Dedifferentiated amniotic fluid mesenchymal stem cell (primary cell): ENCODE measurements around the gene FUCA1.
A peak's percentile ranks its signal among the peaks of the same experiment; 100 is the strongest.
"Not testable (repeated sequence)": the region's sequence is repeated elsewhere in the genome, so short reads cannot be mapped to it uniquely, and the experiment has no call there.

Experiments used
- DNase-seq: peaks from one replicate; pipeline ENCODE4 v3.0.0-alpha.2; 2016; ENCODE audit errors: extremely low spot score

Gene FUCA1

DNA sequence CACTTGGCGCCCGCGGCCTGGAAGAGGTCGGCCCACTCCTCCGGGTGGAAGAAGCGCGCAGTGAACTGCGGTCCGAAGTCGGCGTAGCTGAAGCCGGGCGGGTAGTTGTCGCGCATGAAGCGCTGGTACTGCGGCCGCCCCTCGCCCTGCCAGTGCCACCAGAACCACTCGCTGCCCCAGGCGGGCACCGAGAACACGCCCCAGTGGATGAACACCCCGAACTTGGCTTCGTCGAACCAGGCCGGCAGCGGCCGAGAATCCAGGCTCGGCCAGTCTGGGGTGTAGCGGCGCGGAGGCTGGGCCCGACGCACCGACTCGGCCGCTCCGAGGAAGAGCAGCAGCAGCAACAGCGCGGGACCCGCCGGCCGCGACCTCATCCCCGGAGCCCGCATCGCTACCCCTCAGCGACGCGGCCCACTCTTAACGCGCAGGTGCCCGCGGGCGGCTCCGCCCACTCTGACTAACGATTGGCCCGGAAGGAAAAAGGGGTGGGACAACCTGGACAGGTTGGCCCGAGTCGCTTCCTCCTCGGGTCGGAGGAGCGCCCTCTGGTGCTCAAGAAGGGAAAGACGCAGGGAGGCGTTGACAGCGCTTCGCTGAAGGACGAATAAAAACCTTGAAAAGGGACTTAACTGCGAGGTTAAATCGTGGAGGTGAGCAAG, at the start of gene FUCA1:
FUCA1 (minus strand) TSS at position 396 of the 662 bp plus-strand sequence; CDS start at position 392, 4 bp downstream.
- peak; percentile 84 for DNase-seq

DNA sequence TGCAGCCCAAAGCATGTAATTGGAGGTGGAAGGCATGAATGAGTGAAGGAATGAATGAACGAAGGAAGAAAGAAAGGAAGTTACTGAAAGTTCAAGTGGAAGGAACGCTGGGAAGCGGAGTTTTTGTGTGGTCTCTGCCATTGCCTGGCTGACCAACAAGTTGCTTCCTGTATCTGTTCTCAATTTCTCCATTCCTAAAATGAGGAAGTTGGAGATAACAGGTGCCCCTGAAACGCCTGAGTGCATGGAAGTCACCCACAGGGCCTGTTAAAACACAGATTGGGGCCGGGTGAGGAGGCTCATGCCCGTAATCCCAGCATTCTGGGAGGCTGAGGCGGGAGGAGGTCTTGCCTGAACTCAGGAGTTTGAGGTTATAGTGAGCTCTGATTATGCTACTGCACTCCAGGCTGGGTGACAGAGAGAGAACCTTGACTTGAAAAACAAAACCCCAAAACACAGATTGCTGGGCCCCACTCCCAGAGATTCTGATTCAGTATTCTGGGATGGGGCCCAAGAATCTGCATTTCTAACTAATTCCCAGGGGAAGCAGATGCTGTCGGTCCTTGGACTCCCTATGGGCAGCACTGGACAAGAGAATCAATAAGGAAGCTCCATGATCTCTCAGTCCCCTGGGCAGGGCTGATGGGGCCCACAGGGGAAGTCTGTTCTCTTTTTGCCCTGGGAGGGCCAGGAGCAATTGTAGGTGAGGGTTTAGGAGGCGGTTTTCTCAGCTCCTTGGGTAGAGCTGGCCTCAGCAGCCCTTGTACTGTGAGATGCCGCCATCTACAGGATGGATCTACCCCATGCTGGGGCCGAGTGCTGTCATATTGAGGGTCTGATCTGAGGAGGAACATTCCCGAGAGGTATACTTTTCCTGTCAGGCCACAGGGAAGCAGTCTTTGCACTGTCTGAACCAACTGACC, 48.4 kb upstream of the FUCA1 start:
- DNase-seq: peak; percentile 54

DNA sequence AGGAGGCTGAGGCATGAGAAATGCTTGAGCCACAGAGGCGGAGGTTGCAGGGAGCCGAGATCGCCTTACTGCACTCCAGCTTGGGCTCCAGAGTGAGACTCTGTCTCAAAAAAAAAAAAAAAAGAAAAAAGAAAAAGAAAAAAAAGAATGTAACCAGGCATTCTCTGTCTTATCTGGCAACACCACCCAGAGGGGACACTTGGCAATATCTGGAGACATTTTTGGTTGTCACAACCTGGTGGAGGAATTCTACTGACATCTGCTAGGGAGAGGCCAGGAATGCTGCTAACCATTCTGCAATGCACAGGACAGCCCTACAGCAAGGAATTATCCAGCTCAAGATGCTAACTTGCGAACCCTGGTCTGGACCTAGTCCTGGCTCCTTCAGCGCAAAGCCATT, 47.4 kb upstream of the FUCA1 start:
- DNase-seq: no peak

GRCh38 chr1:23914921-23915320, 46.8 kb upstream of the FUCA1 start:
- no peak for DNase-seq

DNA sequence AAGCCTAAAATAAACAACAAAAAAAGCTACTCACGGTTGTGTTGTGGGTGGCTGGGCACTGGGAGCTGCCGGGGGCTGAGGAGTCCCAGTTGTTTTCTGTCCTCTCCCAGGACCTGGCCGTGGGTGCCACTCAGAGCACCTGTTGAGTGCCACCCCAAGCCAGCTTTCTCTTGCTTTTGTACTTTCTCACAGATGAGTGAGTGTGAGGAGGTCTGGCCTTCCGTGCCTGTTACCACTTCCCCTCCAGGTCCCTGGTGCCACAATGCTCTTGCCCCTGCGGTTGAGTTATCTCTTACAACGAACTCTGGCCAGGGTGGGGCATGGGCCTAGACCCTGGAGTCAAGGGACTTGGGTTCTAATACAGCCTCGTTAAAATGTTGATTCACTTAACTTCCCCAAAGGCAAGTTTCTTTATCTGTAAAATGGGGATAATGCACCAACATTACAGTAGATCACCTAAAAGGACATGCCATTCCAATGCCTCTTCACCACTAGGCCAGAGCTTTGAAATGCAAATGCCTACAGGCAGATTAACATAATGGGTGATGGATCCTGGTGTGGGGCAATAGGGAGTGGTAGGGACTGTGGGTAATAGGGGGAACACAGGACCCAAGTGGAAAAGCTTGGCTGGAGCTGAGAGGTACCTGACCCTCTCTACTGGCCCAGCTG, 45.3 kb upstream of the FUCA1 start, which contains the start of gene CNR2:
CNR2 (minus strand) TSS at position 151 of the 669 bp plus-strand sequence. CDS start 37,745 bp downstream, outside the sequence.
- DNase-seq: no peak

DNA sequence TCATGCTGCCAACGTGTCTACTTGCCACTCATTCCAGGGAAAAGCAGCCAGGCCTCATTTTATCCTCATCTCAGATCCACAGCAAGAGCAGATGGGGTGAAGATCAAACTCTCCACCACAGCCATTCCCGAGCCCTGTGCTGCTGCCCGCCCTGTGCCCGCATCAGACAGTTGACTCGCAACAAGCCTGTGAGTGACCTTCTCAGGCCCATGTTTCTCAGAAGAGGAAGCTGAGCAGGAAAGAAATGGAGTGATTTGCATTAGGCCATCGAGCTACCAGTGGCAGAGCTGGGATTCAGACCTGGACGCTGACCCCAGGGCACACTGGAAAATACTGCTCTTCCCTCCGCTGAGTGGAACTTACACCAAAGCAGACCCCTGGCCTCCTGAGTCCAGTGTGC, 43.8 kb upstream of the FUCA1 start:
- DNase-seq: no peak

DNA sequence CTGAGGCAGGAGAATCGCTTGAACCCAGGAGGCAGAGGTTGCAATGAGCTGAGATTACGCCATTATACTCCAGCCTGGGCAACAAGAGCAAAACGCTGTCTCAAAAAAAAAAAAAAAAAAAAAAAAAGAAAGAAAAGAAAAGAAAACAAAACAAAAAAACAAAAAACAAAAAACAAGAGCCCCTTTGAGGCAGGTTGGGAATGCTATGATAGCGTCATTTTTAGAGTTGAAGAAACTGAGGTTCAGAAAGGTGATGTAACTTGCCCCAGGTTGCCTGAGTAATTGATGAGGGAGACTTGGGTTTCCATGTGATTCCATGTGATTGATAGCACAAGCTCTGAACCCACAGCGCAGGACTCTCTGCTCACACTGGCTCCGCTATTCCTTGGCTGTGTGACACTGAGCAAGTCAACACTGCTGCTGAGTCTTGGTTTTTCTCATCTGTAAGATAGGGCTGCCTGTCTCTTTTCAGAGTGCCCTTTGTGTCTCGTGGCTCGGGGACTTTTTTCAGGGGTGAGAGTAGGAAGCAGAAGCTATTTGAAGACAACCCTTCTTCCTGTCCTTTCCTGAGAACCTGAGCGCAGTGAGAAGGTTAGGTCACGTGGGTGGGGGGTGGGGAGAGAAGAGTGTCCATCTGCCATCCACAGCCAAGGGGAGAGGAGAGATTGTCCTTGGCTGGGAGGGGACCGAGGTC, 42.6 kb upstream of the FUCA1 start:
- DNase-seq: no peak

- DNase-seq: no peak
Measured at GRCh38 chr1:23910144-23910543, 42.1 kb upstream of the FUCA1 start.

DNA sequence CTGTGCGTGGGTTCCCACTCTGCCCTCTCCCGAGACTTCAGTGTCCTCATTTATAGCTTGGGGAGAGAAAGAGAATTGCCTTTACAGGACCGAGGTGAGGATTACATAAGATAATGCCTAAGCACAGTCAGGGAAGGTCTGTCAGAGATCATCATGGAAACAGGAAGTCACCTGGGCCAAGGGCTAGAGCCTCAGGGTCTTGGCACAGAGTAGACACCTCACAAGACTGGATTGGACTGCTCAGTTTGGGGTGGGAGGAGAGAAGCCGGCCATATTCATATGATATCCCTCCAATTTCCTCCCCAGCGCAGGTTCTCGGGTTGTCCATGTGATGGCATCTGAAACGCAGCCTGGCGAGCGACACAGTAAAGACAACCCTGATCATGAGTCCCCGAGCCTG, 41.3 kb upstream of the FUCA1 start:
- DNase-seq: no peak

- no peak for DNase-seq
Measured at GRCh38 chr1:23908453-23909341, 40.6 kb upstream of the FUCA1 start.

GRCh38 chr1:23906731-23907130, 38.6 kb upstream of the FUCA1 start:
- no peak for DNase-seq

DNA sequence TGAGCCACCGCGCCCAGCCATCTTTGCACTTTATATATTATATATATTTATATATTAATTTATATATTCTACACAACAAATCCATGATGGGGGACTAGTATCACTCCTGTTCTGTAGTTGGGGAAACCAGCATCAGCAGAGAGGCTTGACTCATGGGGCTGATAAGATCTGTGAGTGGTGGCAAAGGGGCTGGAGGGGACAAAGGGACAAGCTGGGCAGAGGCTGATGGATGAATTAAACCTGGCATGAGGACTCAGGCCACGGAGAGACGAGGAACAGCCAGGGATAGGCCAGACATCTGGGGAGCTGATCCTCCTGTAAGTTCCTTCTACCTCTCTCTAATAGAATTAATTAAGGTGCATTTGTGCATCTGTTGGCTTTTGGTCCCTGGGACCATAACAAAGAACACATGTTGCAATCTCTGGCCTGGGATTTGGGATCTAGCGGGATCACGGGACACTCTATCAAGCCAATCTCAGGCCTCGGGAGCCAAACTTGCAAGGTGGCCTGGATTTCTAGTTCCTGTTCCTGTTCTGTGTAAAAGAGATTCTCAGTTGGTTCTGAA, 37.5 kb upstream of the FUCA1 start:
- no peak for DNase-seq

DNA sequence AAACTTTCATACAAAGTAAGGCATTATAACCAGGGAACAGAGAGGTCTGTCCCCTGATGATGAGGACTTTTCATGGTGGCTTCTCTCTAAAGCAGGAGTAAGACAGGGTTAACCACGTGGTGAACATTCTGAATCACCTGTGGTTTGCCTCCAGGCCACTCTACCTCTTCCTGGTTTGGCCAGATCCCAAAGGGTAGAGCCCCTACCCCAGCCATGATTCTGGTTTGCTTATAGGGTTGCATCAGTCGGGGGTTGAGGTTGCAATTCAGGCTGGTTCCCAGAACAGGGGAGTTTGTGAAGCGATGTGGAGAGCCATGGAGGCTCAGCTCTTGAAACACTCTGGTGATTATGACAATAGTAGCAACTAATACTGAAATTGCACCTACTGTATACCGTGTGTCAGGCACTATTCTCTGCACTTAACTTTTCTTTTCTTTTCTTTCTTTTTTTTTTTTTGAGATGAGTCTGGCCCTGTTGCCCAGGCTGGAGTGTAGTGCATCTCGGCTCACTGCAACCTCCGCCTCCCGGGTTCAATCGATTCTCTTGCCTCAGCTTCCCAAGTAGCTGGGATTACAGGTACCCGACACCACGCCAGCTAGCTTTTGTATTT, 36.8 kb upstream of the FUCA1 start:
- no peak for DNase-seq

- DNase-seq: no peak
Measured at GRCh38 chr1:23903754-23904153, 35.7 kb upstream of the FUCA1 start.

- no peak for DNase-seq
Measured at GRCh38 chr1:23902321-23903278, 34.5 kb upstream of the FUCA1 start.

DNA sequence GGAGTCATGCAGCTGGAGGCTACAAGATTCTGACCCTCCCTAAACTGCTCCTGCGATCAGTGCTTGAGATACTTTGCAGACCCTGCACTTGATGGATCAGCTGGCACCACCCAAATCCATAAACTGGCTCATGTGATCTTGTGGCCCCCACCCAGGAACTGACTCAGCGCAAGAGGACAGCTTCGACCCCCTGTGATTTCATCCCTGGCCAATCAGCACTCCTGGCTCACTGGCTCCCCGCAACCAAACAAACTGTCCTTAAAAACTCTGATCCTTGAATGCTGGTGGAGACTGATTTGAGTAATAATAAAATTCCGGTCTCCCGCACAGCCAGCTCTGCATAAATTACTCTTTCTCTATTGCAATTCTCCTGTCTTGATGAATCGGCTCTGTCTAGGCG, 31.9 kb upstream of the FUCA1 start:
- not testable (repeated sequence) for DNase-seq

DNA sequence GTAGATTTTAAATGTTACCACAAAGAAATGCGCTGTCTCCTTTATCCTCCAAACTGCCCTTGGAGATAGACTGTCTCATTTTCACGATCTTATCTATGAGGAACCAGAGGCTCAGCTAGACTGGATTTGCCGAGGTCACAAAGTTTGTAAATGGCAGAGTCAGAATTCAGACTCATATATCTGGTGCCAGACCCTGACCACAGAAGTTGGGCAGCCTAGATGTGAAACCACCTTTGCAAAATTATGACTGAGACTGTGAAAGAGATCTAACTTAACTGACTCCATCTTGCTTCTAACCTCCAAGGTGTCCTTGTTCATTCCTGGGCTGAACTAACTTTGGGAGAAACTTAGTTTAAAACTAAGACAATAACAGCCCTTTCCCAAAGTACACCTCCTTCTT, 31.0 kb upstream of the FUCA1 start:
- no peak for DNase-seq

DNA sequence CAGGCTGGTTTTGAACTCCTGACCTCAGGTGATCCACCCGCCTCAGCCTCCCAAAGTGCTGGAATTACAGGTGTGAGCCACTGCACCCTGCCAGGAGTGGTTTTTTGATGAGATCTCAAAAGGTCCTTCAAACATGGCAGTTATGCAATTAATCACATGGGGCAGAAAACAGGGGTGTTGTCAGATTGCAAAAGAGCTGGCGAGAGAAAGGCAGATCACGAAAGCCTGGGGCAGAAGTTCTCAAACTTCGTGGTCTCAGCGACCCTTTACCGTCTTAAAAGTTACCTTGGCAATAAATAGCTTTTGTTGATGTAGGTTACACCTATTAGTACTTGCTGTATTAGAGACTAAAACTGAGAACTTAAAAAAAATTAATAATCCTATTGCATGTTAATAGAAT, 29.0 kb upstream of the FUCA1 start:
- no peak for DNase-seq

DNA sequence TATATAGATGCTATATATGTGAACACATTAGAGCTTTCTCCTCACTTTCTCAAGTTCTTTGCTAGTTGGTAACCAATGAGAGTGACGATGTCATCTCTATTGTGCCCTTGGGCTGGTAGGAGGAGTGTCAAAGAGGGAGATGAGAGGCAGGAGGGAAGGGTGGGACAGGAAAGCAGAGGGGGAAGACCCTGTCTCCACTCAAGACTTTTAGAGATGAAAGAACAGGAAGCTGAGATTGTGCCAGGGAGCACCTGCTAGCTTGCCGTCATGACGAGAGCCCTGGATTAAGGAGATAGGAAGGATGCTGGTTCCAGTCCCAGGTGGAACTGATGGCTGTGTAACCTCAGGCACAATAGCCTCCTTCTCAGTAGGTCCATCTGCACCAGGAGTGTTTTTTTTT, 28.4 kb upstream of the FUCA1 start:
- no peak for DNase-seq
